ENCODE measurements around the gene EIPR1. TPM values are rescaled to one million over a fixed set of nuclear protein-coding genes. Genes with fewer than 3 reads are reported as not detected.

Gene EIPR1
- total and polyA plus RNA-seq, 8 donors = 4.3 to 12.5 (median 6.4) TPM

- intact Hi-C loops (cut with DNase I) = no loop called here
- WGBS, 2 donors = 98 to 99% methylated on average over 8 of the region's 8 CpGs
- ATAC-seq = no peak
Measured at GRCh38 chr2:3270095-3270478, 107.5 kb downstream of the EIPR1 start.

GRCh38 chr2:3269425-3270094 is 108.1 kb downstream of the EIPR1 start:
- no peak for TF ChIP-seq CTCF (IDR thresholded peaks at IDR 0.05)
- Histone ChIP-seq H3K9me3 (no peaks in the 10 kb centered on the region), H3K27ac (no peak overlapping the region), H3K4me1 (no peaks in the 10 kb centered on the region), H3K27me3 (no peaks in the 10 kb centered on the region), H3K36me3 (no peaks in the 10 kb centered on the region), H3K4me3 (no peak overlapping the region)
- ATAC-seq (no peak), DNase-seq (peak in 1 of 6 donors; percentile 17), FAIRE-seq (no peak)
- intact Hi-C loops (cut with DNase I) = no loop called here
- WGBS, 2 donors = 94% methylated on average over 22 of the region's 22 CpGs

More at GRCh38 chr2:3270095-3270478, 107.5 kb downstream of the EIPR1 start:
- Histone ChIP-seq H3K4me3 (no peak overlapping the region), H3K27me3 (no peaks in the 10 kb centered on the region), H3K9me3 (no peaks in the 10 kb centered on the region), H3K36me3 (no peaks in the 10 kb centered on the region), H3K27ac (no peak overlapping the region), H3K4me1 (no peaks in the 10 kb centered on the region)
- FAIRE-seq (no peak), DNase-seq (peak in 1 of 6 donors; percentile 16)
- TF ChIP-seq CTCF (IDR thresholded peaks at IDR 0.05) = no peak

GRCh38 chr2:3268705-3269029 is 109.0 kb downstream of the EIPR1 start:
- no peak for FAIRE-seq
- H3K27ac ChIP-seq = no peak overlapping the region

GRCh38 chr2:3267869-3268704 is 109.5 kb downstream of the EIPR1 start:
- whole genome bisulfite sequencing, 2 donors = 96% methylated on average over 19 to 20 of the region's 20 CpGs
- Histone ChIP-seq H3K27ac (no peak overlapping the region), H3K27me3 (no peaks in the 10 kb centered on the region), H3K36me3 (no peaks in the 10 kb centered on the region), H3K9me3 (no peaks in the 10 kb centered on the region), H3K4me3 (no peak overlapping the region), H3K4me1 (no peaks in the 10 kb centered on the region)
- ATAC-seq = no peak
- TF ChIP-seq CTCF (IDR thresholded peaks at IDR 0.05) = no peak
- no peak for FAIRE-seq
- intact Hi-C loops (cut with DNase I) = no loop called here
- peak in 1 of 6 donors; percentile 42 for DNase-seq

More at GRCh38 chr2:3268705-3269029, 109.0 kb downstream of the EIPR1 start:
- H3K27me3 ChIP-seq = no peaks in the 10 kb centered on the region
- intact Hi-C loops (cut with DNase I) = no loop called here
- no peaks in the 10 kb centered on the region for H3K4me1 ChIP-seq
- DNase-seq (peak in 1 of 6 donors; percentile 27), ATAC-seq (no peak)
- no peaks in the 10 kb centered on the region for H3K9me3 ChIP-seq
- TF ChIP-seq CTCF (IDR thresholded peaks at IDR 0.05) = no peak
- 93 to 96% methylated on average over 6 of the region's 6 CpGs for WGBS, 2 donors
- H3K4me3 ChIP-seq = no peak overlapping the region
- no peaks in the 10 kb centered on the region for H3K36me3 ChIP-seq

Measured in pancreas (tissue), 10 donors.